GM06990 (cell line): ENCODE data around the gene SYNE4.

Experiments used
- DNase-seq: peaks from one replicate; pipeline ENCODE4 v3.0.0-alpha.2; 2011; ENCODE audit not compliant: insufficient read length; ENCODE audit errors: extremely low read depth
- H3K27me3 ChIP-seq: replicated peaks from 2 replicates; pipeline ENCODE4 v1.6.0; 2011; ENCODE audit warnings: low read length; ENCODE audit not compliant: control insufficient read depth, insufficient read depth
- H3K36me3 ChIP-seq: 2 replicates; pipeline ENCODE4 v1.5.1; 2011; ENCODE audit warnings: low read length; ENCODE audit not compliant: control insufficient read depth, insufficient read depth
- H3K4me3 ChIP-seq: replicated peaks from 2 replicates; pipeline ENCODE4 v1.5.1; 2011; ENCODE audit warnings: low read depth, mild to moderate bottlenecking, control low read depth, low read length
- TF ChIP-seq, protein P1 (sequence below): IDR thresholded peaks from 2 replicates; pipeline ENCODE4 v1.5.1; 2011; ENCODE audit warnings: low read length, control low read depth, mild to moderate bottlenecking, inconsistent platforms; ENCODE audit not compliant: insufficient read depth, poor library complexity, severe bottlenecking

Gene SYNE4

DNA sequence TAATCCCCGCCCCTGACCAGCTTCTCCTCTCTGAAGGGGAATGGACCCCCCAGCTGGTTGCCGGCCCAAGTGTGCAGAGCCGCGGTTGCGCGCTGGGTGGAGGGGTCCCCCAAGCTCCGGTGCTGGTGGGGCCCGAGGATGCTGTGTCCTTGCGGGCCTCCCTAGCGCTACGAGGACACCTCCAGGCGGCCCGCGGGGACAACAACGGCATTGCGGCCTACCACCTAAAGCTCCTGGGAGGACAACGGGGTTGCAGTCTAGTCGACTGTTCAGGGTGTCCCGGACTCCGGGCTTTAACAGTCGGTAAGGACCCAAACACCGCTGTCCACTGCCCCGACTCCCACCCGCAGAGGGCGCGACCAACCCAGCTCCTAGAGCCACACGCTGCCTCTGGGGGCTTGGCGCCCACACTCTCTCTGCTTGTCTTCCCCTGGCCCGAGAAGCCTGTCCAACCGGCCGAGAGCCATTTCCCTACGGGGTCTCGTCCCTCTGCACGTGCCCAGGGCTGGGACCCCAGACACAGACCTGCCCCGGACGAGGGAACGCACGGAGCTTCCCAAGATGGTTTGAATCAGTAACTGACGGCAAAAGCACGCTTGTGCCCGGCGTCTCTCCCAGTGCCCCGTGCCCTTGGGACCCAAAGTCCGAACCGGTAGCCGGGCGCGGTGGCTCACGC is 14.6 kb downstream of the SYNE4 start:
- DNase-seq, result no peak
- H3K4me3 ChIP-seq, result peak overlapping the region; percentile 78
- no peaks in the 10 kb centered on the region for H3K27me3 ChIP-seq
- TF ChIP-seq, protein P1, sequence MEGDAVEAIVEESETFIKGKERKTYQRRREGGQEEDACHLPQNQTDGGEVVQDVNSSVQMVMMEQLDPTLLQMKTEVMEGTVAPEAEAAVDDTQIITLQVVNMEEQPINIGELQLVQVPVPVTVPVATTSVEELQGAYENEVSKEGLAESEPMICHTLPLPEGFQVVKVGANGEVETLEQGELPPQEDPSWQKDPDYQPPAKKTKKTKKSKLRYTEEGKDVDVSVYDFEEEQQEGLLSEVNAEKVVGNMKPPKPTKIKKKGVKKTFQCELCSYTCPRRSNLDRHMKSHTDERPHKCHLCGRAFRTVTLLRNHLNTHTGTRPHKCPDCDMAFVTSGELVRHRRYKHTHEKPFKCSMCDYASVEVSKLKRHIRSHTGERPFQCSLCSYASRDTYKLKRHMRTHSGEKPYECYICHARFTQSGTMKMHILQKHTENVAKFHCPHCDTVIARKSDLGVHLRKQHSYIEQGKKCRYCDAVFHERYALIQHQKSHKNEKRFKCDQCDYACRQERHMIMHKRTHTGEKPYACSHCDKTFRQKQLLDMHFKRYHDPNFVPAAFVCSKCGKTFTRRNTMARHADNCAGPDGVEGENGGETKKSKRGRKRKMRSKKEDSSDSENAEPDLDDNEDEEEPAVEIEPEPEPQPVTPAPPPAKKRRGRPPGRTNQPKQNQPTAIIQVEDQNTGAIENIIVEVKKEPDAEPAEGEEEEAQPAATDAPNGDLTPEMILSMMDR, result no peak
- H3K36me3 ChIP-seq, result peaks cover 7% of the 10 kb centered on the region

- Histone ChIP-seq H3K4me3 (no peak overlapping the region), H3K36me3 (peaks cover 4% of the 10 kb centered on the region), H3K27me3 (no peaks in the 10 kb centered on the region)
- TF ChIP-seq, protein P1, result no peak
- no peak for DNase-seq
These were observed 15.5 kb downstream of the SYNE4 start for GRCh38 chr19:35992907-35993765.

GRCh38 chr19:35991731-35992450 is 16.7 kb downstream of the SYNE4 start:
- DNase-seq, result no peak
- Histone ChIP-seq H3K4me3 (no peak overlapping the region), H3K27me3 (no peaks in the 10 kb centered on the region), H3K36me3 (no peaks in the 10 kb centered on the region)
- TF ChIP-seq, protein P1, result no peak

DNA sequence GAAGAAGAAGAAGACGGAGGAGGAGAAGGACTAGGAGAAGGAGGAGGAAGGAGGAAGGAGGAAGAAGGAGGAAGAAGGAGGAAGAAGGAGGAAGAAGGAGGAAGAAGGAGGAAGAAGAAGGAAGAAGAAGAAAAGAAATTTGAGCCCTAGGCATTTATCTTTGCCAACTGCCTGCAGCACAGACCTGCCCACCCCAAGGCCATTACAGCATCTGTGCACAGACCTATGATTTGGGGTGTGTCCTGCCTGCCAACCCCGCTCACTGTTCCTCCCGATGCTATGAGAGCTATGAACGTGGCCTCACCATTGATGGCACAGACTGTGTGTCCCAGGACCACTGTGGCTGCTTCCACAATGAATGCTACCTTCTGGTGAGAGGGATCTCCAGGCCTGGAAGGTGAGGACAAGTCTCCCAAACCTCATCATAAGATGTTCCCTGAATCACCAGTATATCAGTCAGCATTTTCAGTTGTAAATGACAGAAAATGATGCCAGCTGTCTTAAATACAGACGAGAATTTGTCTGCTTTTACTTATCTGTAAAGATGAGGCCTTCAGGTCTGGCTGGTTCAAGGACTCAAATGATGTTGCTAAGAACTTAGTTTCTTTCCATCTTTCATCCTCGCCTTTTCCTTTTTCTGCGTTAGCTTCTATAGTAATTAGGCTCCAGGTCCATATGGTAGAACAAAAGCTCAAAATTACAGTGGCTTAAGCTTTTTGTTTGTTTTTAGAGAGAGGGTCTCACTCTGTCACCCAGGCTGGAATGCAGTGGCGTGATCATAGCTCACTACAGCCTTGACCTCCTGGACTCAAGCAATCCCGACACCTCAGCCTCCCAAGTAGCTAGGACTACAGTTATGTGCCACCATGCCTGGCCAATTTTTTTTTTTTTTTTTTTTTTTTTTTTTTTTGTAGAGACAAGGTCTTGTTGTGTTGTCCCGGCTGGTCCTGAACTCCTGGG is 17.6 kb downstream of the SYNE4 start:
- Histone ChIP-seq H3K27me3 (no peaks in the 10 kb centered on the region; the same call in 1 of the 2 replicates), H3K4me3 (no peak overlapping the region), H3K36me3 (no peaks in the 10 kb centered on the region)
- no peak for DNase-seq
- TF ChIP-seq, protein P1, result no peak

DNA sequence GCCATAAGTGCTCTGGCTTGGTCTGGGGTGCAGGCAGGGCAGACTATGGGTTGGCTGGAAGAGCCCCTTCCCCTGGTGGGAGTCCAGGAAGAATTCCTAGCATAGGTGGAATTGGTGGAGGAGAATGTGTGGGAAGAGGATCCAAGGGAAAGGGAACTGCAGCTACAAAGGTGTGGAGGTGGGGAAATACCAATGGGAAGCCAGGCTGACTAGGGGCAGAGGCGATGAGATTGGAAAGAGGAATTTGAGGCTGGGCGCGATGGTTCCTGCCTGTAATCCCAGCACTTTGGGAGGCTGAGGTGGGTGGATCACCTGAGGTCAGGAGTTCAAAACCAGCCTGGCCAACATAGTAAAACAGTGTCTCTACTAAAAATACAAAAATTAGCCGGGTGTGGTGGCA is 18.5 kb downstream of the SYNE4 start:
- Histone ChIP-seq H3K27me3 (no peaks in the 10 kb centered on the region; the same call in 1 of the 2 replicates), H3K4me3 (no peak overlapping the region), H3K36me3 (no peaks in the 10 kb centered on the region)
- DNase-seq, result no peak
- TF ChIP-seq, protein P1, result no peak
